ENCODE results near the gene UBXN11. TPM values are rescaled to one million over a fixed set of nuclear protein-coding genes. Genes with fewer than 3 reads are reported as not detected.

UBXN11 gene
- total and polyA plus RNA-seq, 2 of the 13 experiments (the other 11 are each of a cell fraction or from before 2014, with no cell fraction given), result 9.3 to 10.4 TPM

GRCh38 chr1:26324550-26324949 is 18.1 kb upstream of the UBXN11 start:
- no peaks in the 10 kb centered on the region for H3K9me3 ChIP-seq (ENCODE audit: low read length)
- intact Hi-C loops (cut with micrococcal nuclease; ENCODE audit: unreplicated experiment) (no loop called here), in situ Hi-C loops (cut with HindIII; ENCODE audit: extremely low pct_ligation_motif_present, low pct_unique_long_range_greater_than_20kb) (loop anchor here (5.0 kb wide), 2 partner anchors 38 to 42 kb away; partner anchors contain the start of gene SH3BGRL3)
- FAIRE-seq (no peak), ATAC-seq (no peak), DNase-seq (ENCODE audit: low spot score) (no peak)
- no peak overlapping the region for H3K4me3 ChIP-seq (replicated peaks in 1 of 3; ENCODE audit: insufficient read depth in 1 of 3, low read depth in 2 of 3, low read length in 3 of 3)
- no peaks in the 10 kb centered on the region for H3K79me2 ChIP-seq (ENCODE audit: insufficient read depth, low read length)
- H4K20me1 ChIP-seq (ENCODE audit: insufficient read depth, low read length), result no peaks in the 10 kb centered on the region
- ChIA-PET POLR2A (no interaction called here), CTCF (ENCODE audit: low intra/inter-chr PET ratio, low total read pairs) (no interaction called here)
- H3K36me3 ChIP-seq (replicated peaks in 1 of 2; ENCODE audit: control insufficient read depth in 1 of 2, insufficient read depth in 2 of 2, low read length in 2 of 2), result no peaks in the 10 kb centered on the region
- 89% methylated on average over 3 of the region's 3 CpGs for WGBS (ENCODE audit: low lambda C conversion rate)
- H3K4me2 ChIP-seq (ENCODE audit: low read depth, low read length), result no peak overlapping the region
- TF ChIP-seq RFX5 (IDR thresholded peaks at IDR 0.05; ENCODE audit: low read depth, low read length) (no peak), MEIS2 (CRISPR knock-in tag; IDR thresholded peaks at IDR 0.05) (no peak), ELF4 (CRISPR knock-in tag; IDR thresholded peaks at IDR 0.05; ENCODE audit: borderline replicate concordance) (no peak), ZNF678 (CRISPR knock-in tag; IDR thresholded peaks at IDR 0.05) (no peak), MLXIP (CRISPR knock-in tag; IDR thresholded peaks at IDR 0.05; ENCODE audit: borderline replicate concordance) (no peak), RAD21 (CRISPR knock-in tag; IDR thresholded peaks at IDR 0.05) (no peak), SMAD9 (CRISPR knock-in tag; IDR thresholded peaks at IDR 0.05) (no peak), ZNF614 (CRISPR knock-in tag; IDR thresholded peaks at IDR 0.05; ENCODE audit: borderline replicate concordance) (no peak), SRSF4 (IDR thresholded peaks at IDR 0.05; ENCODE audit: low read depth, low read length, poor library complexity, severe bottlenecking) (no peak), PHB2 (IDR thresholded peaks at IDR 0.05; ENCODE audit: partially characterized antibody) (no peak), USF2 (IDR thresholded peaks at IDR 0.05; ENCODE audit: low read depth, low read length) (no peak), USF2 (CRISPR knock-in tag; IDR thresholded peaks at IDR 0.05; ENCODE audit: borderline replicate concordance) (no peak), AHR (CRISPR knock-in tag; IDR thresholded peaks at IDR 0.05) (no peak), ZNF343 (CRISPR knock-in tag; IDR thresholded peaks at IDR 0.05) (no peak), RAD51 (IDR thresholded peaks at IDR 0.05; ENCODE audit: borderline replicate concordance) (no peak), SP4 (CRISPR knock-in tag; IDR thresholded peaks at IDR 0.05) (no peak), ZFP36 (IDR thresholded peaks at IDR 0.05; ENCODE audit: borderline replicate concordance, low read depth, low read length, partially characterized antibody) (no peak), TERF1 (CRISPR knock-in tag; IDR thresholded peaks at IDR 0.05) (no peak), ZBTB38 (CRISPR knock-in tag; IDR thresholded peaks at IDR 0.05) (no peak), EP300 (IDR thresholded peaks at IDR 0.05; ENCODE audit: low read depth in 2 of 2, low read length in 2 of 2) (no peak), EP300 (CRISPR knock-in tag; IDR thresholded peaks at IDR 0.05; ENCODE audit: borderline replicate concordance) (no peak), SRSF1 (optimal IDR thresholded peaks at IDR 0.05; ENCODE audit: low read depth, low read length) (no peak)
- H3K4me1 ChIP-seq (ENCODE audit: insufficient read depth, low read length), result no peaks in the 10 kb centered on the region
- no peak overlapping the region for H3K9ac ChIP-seq (ENCODE audit: insufficient read depth, low read depth, low read length)
- no peaks in the 10 kb centered on the region for H3K27me3 ChIP-seq (ENCODE audit: control insufficient read depth in 1 of 2, insufficient read depth in 2 of 2, low read length in 2 of 2)
- H2AFZ ChIP-seq (ENCODE audit: low read length), result no peak overlapping the region
- no peak overlapping the region for H3K27ac ChIP-seq (ENCODE audit: extremely low read length, insufficient read depth, low read length)
- no TSS peak for BruUV-seq (replicated peaks)
